NOMO-1 treated with dmso at 0.1 percent for 144 hours (cell line): Measurements from ENCODE around the gene IGFBP7.

Experiments used
- DNase-seq: peaks from one replicate; lab custom pipeline; 2025; ENCODE audit not compliant: unreplicated experiment; lab: John Stamatoyannopoulos, UW

IGFBP7 gene

GRCh38 chr4:57098415-57098814 lies 11.8 kb downstream of the IGFBP7 start:
- DNase-seq, result no peak

GRCh38 chr4:57097711-57098110 lies 12.5 kb downstream of the IGFBP7 start:
- no peak for DNase-seq

DNA sequence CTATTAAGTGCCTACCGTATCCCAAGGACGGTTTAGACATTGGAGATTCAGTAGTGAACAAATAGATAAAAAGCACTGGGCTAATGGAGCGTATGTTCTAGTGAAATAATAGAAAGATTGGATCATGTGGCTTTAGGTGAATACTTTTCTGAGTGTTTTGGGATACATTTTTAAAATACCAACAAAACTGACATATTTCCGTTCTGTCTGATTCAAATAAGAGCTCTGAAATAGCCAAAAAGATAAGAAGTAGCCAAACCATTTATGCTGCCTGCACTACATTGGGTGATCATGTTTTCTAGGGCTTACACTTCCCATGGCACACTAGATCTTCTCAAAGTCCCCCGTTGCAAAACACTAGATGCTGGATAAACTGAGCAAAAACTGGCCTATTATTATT lies 14.2 kb downstream of the IGFBP7 start:
- DNase-seq, result no peak

DNA sequence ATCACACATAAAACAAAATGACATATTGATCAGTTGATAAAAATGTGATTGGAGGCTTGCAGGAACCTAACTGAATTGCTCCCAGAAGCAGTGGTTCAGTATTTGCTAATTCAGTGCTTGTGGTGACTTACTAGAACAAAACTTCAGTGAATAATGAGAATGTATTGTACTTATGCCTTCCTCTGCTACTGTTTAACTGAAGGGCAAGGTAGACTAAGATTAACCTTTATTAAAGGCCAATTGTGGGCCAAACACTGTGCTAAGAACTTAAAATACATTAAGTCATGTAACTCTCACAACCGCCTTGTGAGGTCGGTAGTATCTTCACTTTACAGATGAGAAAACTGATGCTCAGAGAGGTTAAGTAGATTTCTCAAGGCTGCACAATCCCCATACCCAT lies 14.9 kb downstream of the IGFBP7 start:
- no peak for DNase-seq

GRCh38 chr4:57094832-57095223 lies 15.4 kb downstream of the IGFBP7 start:
- DNase-seq, result no peak

DNA sequence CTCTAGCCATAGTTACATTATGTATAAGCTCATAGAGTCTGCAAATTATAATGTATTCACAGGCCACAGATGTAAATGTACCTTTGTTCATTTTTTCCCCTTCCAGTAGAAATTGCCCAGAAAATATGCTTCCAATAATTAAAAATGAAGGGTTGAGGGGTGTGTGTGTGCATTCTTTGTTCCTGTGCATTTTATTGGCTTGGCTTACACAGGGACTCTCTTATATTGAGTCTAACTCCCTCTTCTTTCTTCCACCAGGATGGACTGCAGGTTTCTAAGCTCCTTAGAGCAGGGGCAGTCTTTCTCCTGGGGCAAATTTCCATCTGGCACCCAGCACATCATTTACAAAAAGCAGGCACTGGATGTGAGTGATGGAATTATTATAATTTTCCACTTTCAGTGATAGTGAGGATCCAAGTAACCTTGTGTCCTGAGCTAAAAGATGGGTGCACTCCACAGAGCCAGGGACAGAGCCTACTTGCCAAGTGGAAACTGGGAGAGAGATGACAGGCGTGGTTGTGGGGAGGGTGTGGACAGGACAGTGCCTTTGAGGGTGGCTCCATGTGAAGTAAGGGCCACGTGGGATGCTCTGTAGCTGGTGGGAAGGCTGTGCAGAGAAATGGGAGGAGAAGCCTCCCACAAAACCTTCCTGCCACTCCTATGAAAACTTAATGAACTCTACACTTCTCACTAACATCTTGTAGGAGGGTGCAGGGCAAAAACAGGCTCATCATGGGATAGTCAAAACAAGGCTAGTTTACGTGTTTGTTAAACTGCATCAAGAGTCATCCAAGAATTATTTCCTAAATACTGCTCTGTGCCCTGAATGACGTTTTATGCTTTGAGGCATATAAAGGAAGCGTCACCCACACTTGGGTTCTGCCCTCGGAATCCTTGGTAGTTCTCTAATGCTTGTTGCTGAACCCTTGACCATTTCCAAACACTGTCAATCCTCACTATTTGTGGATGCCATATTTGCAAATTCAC lies 16.0 kb downstream of the IGFBP7 start:
- DNase-seq, result no peak

- no peak for DNase-seq
These were observed 18.5 kb downstream of the IGFBP7 start for GRCh38 chr4:57091657-57092162.

DNA sequence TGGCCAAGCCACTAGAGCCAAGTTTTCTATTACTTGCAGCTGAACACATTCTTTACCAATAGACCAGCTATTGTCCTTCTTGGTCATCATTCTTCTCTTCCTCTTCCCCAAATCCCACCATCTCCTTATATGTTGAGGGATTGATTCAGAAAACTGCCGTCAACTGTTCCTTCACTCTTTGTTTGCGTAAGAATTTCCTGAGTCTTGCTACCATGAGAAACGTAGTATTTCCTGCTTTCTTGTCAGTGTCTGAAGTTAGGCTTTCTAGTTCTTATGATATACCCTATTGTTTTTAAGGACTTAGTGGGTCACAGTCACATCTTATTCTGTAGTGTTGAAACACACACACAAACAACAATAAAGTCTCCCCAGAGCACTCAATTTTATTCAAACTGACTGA lies 20.1 kb downstream of the IGFBP7 start:
- DNase-seq, result no peak

GRCh38 chr4:57089549-57089948 lies 20.6 kb downstream of the IGFBP7 start:
- DNase-seq, result no peak

- DNase-seq, result no peak
These were observed 24.0 kb downstream of the IGFBP7 start for GRCh38 chr4:57086031-57086723.

DNA sequence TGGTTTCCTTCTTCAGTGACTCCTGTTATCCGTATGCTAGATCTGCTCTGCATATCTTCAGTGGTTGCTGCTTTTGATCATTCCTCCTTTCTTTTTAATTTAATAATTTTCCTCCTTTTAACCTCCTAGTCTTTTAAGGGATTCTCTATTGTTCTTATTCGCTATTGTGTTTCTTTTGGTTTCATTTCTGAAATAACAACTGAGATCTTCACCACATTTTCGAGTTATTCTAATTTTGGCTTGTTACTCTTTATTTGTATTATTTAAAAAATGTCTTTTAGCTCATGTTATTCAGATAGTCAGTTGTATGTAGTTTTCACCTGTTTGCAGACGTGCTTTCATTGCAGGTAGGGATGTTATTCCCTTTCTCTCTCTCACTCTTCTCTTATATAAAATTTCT lies 24.9 kb downstream of the IGFBP7 start:
- no peak for DNase-seq

DNA sequence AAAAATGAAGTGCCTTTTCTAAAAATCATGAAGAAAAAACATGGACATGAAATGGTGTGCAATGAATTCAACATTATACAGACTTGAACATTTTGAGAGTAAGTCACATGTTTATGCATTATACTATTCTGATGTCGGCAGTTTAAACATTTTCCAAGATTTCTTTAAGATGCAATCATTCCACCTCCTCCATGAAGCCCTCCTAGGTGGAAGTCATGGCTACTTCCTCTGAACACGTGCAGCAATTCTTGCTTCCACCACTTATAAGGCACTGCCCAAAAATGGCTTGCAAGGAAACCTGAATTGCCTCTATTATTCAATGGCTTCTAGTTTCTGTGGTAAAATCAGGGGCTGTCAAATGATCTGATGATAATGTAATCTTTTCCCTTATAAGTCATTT lies 25.8 kb downstream of the IGFBP7 start:
- DNase-seq, result no peak

- DNase-seq, result no peak
These were observed 27.1 kb downstream of the IGFBP7 start for GRCh38 chr4:57083090-57083489.

- no peak for DNase-seq
These were observed 28.2 kb downstream of the IGFBP7 start for GRCh38 chr4:57081651-57082621.

DNA sequence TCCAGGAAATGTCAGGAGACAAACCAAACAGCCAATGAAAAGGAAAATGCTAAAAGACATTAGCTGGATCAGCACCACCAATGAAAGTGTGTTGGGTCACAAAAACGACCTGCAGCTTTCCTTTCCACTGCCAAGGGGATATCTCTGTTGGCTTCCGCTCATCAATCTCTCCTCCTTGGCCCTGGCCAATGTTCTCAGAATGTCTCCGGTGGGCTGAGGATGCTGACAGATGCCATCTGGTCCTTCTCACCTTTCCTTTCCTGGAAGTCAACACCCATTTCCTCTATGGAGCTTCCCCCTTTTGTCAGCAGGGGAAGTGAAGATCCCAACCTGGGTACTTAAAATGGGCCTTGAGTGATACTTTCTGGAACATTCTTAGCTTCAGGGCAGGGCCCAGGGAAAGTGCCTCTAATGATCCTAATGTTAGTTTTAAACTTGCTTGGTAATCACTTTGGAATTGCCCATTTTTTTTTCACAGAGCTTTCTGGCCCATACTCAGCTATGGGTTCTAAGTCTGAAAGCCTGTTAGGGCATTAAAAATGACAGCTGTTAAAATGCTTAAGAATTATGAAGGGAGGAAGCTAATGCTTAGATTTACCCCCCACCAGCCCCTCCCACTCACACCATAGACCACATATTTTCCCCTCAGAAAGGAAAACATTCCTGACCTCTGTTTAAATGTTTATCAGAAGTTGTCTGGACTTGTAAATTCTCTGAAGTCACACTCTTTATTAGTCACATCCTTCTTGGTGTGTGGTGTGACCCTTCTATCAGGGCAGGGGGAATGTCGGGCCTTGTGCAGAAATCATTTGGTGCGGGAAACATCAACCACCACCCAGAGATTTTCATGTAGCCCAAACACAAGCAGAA lies 29.2 kb downstream of the IGFBP7 start:
- DNase-seq, result no peak

DNA sequence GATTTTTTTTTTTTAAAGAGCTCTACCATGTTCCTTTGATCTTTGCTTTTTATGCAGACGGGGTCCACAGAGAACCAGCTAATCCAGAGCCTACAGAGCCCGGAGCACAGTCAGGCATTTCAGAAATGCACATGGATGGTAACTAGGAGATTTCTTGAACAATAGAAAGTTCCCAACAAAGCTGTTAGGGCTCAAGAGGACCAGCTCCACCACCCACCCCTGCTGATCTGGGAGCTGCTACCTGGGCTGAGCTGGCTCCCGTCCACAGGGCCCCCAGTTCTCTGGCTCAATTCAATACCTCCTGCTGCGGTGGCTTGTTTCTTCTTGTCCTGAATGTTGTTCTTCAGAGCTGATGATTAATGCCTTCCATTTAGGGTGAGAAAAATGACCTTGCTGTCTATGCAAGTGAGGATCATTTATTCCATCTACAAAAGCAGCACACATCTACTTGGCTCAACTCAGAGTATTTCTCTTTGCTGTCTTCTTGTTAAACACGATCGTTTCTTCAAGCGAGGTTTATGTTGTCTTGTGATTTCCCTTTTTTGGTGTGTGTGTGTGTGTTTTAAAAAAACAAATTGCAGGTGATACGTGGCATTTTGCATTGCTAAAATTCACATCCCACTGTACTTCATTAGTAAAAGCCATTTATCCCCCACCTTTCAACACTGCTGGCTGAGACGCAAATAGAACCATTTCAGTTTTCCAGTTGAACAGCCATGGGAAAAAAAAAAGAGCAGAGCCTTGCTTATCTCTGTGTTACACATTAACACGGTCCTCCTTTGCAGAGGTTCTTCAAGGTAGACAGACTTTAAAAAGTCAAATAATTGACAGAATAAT lies 31.3 kb downstream of the IGFBP7 start:
- DNase-seq, result no peak

DNA sequence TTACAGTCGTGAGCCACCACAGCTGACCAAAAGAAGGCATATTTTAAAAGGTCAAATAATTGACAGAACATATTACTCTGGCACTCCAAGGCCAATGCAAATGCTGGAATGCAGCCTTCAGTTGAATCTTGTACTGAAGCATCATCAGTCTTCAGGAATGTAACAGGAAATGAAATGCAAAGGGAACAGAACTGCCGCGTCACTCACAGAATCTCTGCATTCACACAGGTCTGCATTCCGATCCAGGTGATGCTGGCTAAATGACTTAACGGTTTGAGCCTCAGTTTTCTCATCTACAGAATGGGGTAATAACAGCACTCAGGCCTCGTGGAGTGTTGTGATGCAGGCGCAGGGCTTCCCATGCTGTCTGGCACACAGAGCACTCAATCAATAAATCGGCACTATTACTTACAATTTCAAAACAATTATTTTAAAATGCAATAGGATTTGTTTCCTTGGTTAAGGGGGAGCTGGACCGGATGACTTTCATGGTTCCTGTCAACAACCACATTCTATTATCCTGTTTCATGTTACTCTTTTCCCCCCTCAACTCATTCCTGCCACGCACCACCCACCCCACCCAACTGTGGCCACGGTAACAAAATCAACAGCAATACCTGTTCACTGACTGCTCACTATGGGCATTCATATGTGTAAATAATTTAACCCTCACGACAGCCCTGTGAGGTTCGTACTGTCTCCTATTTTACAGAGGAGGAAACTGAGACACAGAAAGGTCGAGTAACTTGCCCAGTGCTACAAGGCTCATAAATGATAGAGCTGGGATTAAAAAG lies 32.4 kb downstream of the IGFBP7 start:
- no peak for DNase-seq

DNA sequence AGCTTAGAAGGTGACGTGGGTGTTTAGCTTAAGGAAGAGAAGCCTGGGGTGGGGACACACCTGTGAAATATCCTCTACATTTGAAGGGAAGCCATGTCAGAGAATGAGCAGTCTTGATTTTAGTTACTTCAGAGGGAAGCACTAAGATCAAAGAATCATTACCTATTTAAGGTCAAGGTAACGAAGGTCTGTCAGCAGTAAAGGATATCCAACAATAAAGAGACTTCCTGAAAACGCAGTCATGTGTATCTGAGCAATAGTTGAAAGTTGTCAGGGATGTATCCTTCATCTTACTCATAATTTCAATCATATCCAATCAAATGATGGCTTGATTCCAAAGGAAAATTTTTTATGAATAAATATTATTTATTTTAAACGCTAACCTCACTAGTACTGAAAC lies 33.5 kb downstream of the IGFBP7 start:
- no peak for DNase-seq
